IPS-11a (cell line): ENCODE measurements around the gene CD101.
"Not testable (repeated sequence)": the region's sequence is repeated elsewhere in the genome, so short reads cannot be mapped to it uniquely, and the experiment has no call there.

Source experiments
- H3K4me3 ChIP-seq: one replicate; pipeline ENCODE4 v1.5.1; 2013; ENCODE audit warnings: low read depth, low read length, control low read depth

The CD101 gene

DNA sequence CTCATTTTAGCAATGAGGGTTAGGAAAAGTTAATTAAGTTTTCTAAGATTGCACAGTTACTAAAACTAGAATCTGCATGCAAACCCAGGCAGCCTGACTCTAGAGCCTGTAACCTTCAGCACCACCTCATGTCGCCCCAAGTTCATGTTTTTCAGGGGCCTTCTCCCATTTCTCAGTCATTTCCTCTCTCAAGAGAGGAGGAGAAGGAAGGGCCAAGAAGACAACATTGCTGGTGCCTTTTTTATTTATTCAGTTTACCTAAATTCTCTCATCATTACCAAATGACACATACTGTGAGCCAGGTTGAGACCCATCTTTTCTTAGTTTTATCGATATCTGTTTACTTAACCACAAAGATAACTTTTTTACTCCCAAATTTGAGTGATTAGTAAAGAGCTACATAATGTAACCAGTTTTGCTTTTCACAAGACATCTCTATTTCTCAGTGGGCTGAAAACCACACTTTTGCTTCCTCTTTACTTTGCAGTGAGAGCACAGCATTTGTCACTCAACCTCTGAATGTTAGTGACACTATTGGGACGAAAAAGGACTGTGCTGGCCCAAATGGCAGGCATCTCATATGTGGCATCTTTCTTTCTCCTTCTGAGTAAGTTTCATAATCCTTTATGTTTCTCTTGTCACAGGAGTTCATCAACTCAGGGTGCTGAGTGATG, at the start of gene CD101:
TSS of gene CD101 (plus strand) at position 507 of the 674 bp plus-strand sequence. CDS start at position 565, 58 bp downstream.
- H3K4me3 ChIP-seq, result no peak within 1 kb of the TSS

GRCh38 chr1:116952738-116953275, 48.8 kb upstream of the CD101 start:
- H3K4me3 ChIP-seq, result no peak overlapping the region

DNA sequence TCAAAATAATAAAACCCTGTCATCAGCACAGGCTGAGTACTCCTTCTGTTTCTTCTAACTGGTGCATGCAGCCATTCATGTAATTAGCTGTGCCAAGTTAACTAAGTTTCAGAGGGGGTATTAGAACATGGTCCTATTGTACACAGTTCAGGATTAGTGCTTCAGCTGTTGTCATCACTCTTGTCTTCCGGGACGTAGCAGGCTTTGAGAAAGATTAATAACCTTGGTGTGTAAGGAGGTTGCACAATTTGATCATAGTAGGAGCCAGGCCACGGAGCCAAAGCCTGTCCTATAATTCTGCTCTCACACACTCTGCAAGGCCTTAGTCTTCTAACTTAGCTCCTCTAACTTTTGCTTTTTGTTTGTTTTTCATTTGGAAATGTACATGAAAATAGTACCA, 47.1 kb upstream of the CD101 start:
- H3K4me3 ChIP-seq, result no peak overlapping the region

DNA sequence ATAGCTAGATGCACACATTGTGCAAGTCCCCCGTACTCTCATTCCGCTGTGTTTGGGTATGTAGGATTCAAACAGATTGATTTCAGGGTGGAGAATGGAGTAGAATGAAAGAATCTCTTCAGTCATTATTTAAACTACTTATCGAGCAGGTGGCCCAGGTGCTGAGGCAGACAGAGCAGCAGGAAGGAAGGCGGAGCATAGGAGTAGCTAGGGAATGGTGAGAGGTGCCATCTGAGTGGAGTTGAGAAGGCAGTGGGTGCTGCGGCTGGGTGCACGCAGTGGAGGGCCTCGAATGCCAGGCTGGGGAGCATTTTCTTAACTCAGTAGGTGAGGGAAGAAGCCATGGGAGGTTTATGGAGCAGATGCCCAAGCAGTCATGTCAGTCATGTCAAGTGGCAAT, 45.2 kb upstream of the CD101 start:
- no peak overlapping the region for H3K4me3 ChIP-seq

- no peak overlapping the region for H3K4me3 ChIP-seq
Observed at GRCh38 chr1:116957646-116958045, 43.9 kb upstream of the CD101 start.

DNA sequence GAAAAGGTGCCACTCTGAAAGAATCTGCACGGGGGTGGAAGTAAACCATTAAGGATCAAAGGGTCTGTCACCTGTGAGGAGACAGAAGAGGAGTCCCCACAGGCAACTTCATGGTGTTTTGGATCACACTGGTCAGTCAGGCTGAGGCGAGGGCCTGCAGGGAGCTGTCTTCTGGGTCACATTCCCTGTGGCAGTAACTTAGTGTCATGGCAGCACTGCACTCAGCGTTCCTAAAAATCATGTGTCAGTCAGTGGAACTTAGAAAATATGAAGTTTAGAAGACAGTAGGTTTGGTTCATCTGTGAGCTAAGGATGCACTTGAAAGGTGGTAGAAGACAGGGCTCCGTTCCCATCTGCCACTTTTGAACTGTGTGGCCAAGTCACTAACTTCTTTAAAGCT, 43.5 kb upstream of the CD101 start:
- no peak overlapping the region for H3K4me3 ChIP-seq

DNA sequence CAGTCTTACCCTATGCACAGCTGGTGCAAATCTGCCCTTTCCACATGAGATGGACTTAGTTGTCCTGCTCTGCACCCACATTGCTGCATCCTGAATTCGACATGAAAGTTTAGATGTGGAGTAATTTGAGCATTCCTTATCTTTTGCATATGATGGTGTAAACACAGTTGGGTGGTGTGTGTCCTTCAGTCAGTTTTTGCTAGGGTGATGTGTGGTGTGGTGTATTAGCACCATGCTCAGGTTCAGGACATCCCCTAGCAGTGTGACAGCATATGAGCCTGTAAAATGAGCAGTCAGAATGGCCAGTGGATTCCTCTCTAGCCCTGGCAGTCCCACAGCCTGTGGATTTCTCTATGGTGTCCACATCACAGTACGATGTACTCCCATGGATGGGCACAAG, 42.6 kb upstream of the CD101 start:
- no peak overlapping the region for H3K4me3 ChIP-seq

- H3K4me3 ChIP-seq, result no peak overlapping the region
Observed at GRCh38 chr1:116961606-116962005, 40.0 kb upstream of the CD101 start.

GRCh38 chr1:116962987-116963639, 38.4 kb upstream of the CD101 start:
- H3K4me3 ChIP-seq, result no peak overlapping the region

- H3K4me3 ChIP-seq, result no peak overlapping the region
Observed at GRCh38 chr1:116966791-116967190, 34.8 kb upstream of the CD101 start.

GRCh38 chr1:116968724-116969123, 32.8 kb upstream of the CD101 start:
- H3K4me3 ChIP-seq, result no peak overlapping the region

DNA sequence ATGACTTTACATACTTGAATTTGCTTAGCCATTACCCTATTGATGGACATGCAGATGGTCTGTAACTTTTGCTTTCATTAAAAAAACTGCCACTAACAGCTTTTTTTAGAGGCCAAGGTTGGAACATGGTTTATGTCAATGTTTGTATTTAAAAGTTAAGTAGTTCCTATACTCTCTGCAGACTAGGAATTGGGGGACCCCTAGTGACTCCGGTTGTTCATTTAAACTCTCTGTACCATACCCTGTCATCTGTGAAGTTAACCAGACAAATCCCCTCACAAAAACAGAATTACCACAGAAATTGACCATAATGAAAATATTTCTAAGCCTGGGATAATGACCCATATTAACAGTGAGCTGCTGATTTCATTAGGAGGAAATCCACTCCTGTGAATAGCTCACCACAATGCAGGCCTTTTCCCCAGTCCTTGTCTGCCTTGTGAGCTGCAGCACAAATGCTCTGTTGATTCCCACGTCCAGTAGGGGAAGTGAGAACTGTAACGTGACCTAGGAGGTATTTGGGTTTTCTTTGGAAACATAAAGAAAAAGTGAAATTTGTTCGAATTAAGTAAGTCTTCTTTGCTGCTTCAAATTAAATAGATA, 30.2 kb upstream of the CD101 start:
- H3K4me3 ChIP-seq, result no peak overlapping the region

GRCh38 chr1:116971965-116972673, 29.4 kb upstream of the CD101 start:
- H3K4me3 ChIP-seq, result no peak overlapping the region

DNA sequence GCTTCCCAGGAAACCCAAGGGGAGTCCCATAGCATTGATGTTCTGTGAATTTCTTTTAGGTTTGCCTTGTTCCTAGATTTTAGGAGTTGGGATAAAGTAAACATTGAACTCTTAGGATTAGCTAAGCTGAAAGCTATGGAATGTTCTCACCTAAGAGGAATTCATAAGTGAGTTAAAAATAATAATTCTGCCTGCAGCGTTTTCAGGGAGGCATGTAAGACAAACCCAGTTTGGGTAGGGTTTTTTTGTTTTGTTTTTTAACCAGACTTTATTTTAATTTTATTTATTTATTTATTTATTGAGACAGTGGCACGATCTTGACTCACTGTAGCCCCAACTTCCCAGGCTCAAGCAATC, 28.9 kb upstream of the CD101 start:
- H3K4me3 ChIP-seq, result no peak overlapping the region

DNA sequence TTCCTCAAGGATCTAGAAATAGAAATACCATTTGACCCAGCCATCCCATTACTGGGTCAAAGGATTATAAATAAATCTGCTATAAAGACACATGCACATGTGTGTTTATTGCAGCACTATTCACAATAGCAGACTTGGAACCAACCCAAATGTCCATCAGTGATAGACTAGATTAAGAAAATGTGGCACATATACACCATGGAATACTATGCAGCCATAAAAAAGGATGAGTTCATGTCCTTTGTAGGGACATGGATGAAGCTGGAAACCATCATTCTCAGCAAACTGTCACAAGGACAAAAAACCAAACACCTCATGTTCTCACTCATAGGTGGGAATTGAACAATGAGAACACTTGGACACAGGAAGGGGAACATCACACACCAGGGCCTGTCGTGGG, 21.3 kb upstream of the CD101 start:
- not testable (repeated sequence) for H3K4me3 ChIP-seq

- H3K4me3 ChIP-seq, result no peak overlapping the region
Observed at GRCh38 chr1:116981521-116982037, 20.0 kb upstream of the CD101 start.

GRCh38 chr1:116982319-116983004, 19.1 kb upstream of the CD101 start:
- H3K4me3 ChIP-seq, result no peak overlapping the region

- H3K4me3 ChIP-seq, result no peak overlapping the region
Observed at GRCh38 chr1:116983112-116983511, 18.4 kb upstream of the CD101 start.

GRCh38 chr1:116983678-116984077, 17.9 kb upstream of the CD101 start:
- H3K4me3 ChIP-seq, result no peak overlapping the region

- no peak overlapping the region for H3K4me3 ChIP-seq
Observed at GRCh38 chr1:116984406-116985160, 17.0 kb upstream of the CD101 start.
